Measurements from ENCODE around the gene UPK1A.

- TF ChIP-seq GATA3 (IDR thresholded peaks at IDR 0.05; ENCODE audit: low read depth, low read length) (no peak), GATA2 (IDR thresholded peaks at IDR 0.05; ENCODE audit: low read depth, low read length) (no peak)
Observed at GRCh38 chr19:35712567-35713505, 46.5 kb downstream of the UPK1A start.

Data from SH-SY5Y (cell line).